ENCODE results near the gene SP5. TPM values are rescaled to one million over a fixed set of nuclear protein-coding genes. Genes with fewer than 3 reads are reported as not detected.

The SP5 gene
- total RNA-seq, 1 experiment from 2014 or later = 1.7 TPM

DNA sequence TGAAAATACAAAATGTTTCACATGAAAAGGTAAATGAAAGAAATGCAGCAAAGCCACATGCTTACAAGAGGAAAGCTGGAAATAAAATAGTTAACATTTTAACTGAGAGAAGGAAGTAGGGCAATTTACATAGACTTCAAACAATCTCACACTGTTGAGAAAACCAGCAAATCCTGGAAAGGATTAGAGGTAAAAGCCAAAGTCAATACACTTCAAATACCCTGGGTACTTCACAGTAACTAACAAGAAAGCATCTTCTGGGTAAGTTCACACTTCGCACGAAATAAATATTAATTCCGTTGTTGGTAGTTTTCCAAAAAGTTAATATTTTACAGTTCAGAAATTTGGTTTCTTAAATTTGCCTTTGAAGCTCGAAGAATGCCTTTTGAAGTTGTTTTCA is 51.6 kb downstream of the SP5 start:
- no peak for ATAC-seq
- Mint-ChIP-seq H3K27ac (peak overlapping the region; percentile 81; the same call in 1 of the 2 replicates), H3K4me1 (peaks cover 45% of the 10 kb centered on the region), H3K9me3 (no peaks in the 10 kb centered on the region), H3K36me3 (no peaks in the 10 kb centered on the region), H3K4me3 (no peak overlapping the region), H3K27me3 (ENCODE audit: low read depth) (peaks cover 4% of the 10 kb centered on the region)
- DNase-seq (ENCODE audit: low spot score) = no peak
- no peak for TF ChIP-seq JAZF1 (CRISPR knock-in tag; IDR thresholded peaks at IDR 0.05)
- no peak for TF ChIP-seq ZNF121 (CRISPR knock-in tag; IDR thresholded peaks at IDR 0.05)
- no peak for TF ChIP-seq MXD4 (CRISPR knock-in tag; IDR thresholded peaks at IDR 0.05; ENCODE audit: borderline replicate concordance)
- TF ChIP-seq TCF7 (CRISPR knock-in tag; IDR thresholded peaks at IDR 0.05; ENCODE audit: low read depth) = no peak
- TF ChIP-seq AFF4 (CRISPR knock-in tag; IDR thresholded peaks at IDR 0.05; ENCODE audit: borderline replicate concordance) = no peak
- TF ChIP-seq NR2C2 (CRISPR knock-in tag; IDR thresholded peaks at IDR 0.05) = no peak
- no peak for TF ChIP-seq NR3C1 (CRISPR knock-in tag; conservative IDR thresholded peaks at IDR 0.05; ENCODE audit: low read depth)
- TF ChIP-seq ELF4 (CRISPR knock-in tag; IDR thresholded peaks at IDR 0.05; ENCODE audit: low read depth) = no peak
- no peak for TF ChIP-seq SMAD3 (CRISPR knock-in tag; IDR thresholded peaks at IDR 0.05; ENCODE audit: borderline replicate concordance)
- no peak for TF ChIP-seq GTF2I (CRISPR knock-in tag; conservative IDR thresholded peaks at IDR 0.05)
- ChIA-PET CTCF (no interaction called here), POLR2A (no interaction called here)

Other genes with a start within 250 kb of the SP5 start
- 1.1 to 1.6 TPM (median 1.1 TPM) in 3 replicates for gene ERICH2, start 55.0 kb downstream of the SP5 start, total RNA-seq (2021)
- gene GAD1, start 101.5 kb downstream of the SP5 start, total RNA-seq (2021) = 2.5 to 3.6 TPM (median 2.6 TPM) in 3 replicates
- gene GORASP2, start 213.9 kb downstream of the SP5 start, total RNA-seq (2021) = 77.8 to 102 TPM (median 79.2 TPM) in 3 replicates

Measured in WTC11 (cell line).